Thyroid gland (tissue), 4 donors: ENCODE data around the gene SH2D5.

Source experiments
- CTCF ChIP-seq, 6 experiments: fragments of 200-600 bp in 3 of 6; fragments of 450-650 bp in 3 of 6; sonication (generic) in 3 of 6; IDR thresholded peaks; one replicate each; pipeline ENCODE4 v1.5.1; 2016 to 2019; ENCODE audit warnings: antibody characterized with exemption in 6 of 6, mild to moderate bottlenecking in 2 of 6, inconsistent platforms in 1 of 6, moderate library complexity in 1 of 6
- POLR2A ChIP-seq, 2 donors: fragments of 450-650 bp; IDR thresholded peaks; one replicate each; pipeline ENCODE4 v1.6.1; 2017; ENCODE audit warnings: antibody characterized with exemption in 2 of 2, mild to moderate bottlenecking in 2 of 2, moderate library complexity in 1 of 2

GRCh38 chr1:20775700-20776099, 43.2 kb upstream of the SH2D5 start:
- no peak for TF ChIP-seq CTCF (IDR thresholded peaks at IDR 0.05)
- TF ChIP-seq POLR2A (IDR thresholded peaks at IDR 0.05): no peak
